Measurements from ENCODE around the gene CNNM4.

CNNM4 gene

GRCh38 chr2:96808176-96808837 is 47.6 kb downstream of the CNNM4 start:
- Histone ChIP-seq H3K36me3 (peaks cover 0 to 50% (median 16%) of the 10 kb centered on the region in 3 donors), H3K27me3 (no peaks in the 10 kb centered on the region), H3K27ac (no peak overlapping the region), H3K4me1 (peaks cover 0 to 9% (median 4%) of the 10 kb centered on the region in 4 donors), H3K4me3 (no peak overlapping the region), H3K9me3 (no peaks in the 10 kb centered on the region)
- intact Hi-C loops (cut with DNase I; ENCODE audit: low total_unique reads): no loop called here
- no peak for TF ChIP-seq CTCF (IDR thresholded peaks at IDR 0.05)
- no peak for DNase-seq

GRCh38 chr2:96809216-96809882 is 48.6 kb downstream of the CNNM4 start:
- no peaks in the 10 kb centered on the region for H3K9me3 ChIP-seq
- H3K4me1 ChIP-seq: peaks cover 0 to 9% (median 4%) of the 10 kb centered on the region in 4 donors
- H3K4me3 ChIP-seq: no peak overlapping the region
- H3K36me3 ChIP-seq: peaks cover 0 to 42% (median 16%) of the 10 kb centered on the region in 3 donors
- intact Hi-C loops (cut with DNase I; ENCODE audit: low total_unique reads): no loop called here
- H3K27ac ChIP-seq: no peak overlapping the region
- DNase-seq: no peak
- TF ChIP-seq CTCF (IDR thresholded peaks at IDR 0.05): no peak
- H3K27me3 ChIP-seq: no peaks in the 10 kb centered on the region

GRCh38 chr2:96809951-96810782 is 49.5 kb downstream of the CNNM4 start:
- no peak for TF ChIP-seq CTCF (IDR thresholded peaks at IDR 0.05)
- H3K4me3 ChIP-seq: no peak overlapping the region
- H3K9me3 ChIP-seq: no peaks in the 10 kb centered on the region
- H3K4me1 ChIP-seq: peaks cover 0 to 12% (median 6%) of the 10 kb centered on the region in 4 donors
- DNase-seq: no peak
- H3K27me3 ChIP-seq: no peaks in the 10 kb centered on the region
- H3K36me3 ChIP-seq: peaks cover 0 to 38% (median 16%) of the 10 kb centered on the region in 3 donors
- intact Hi-C loops (cut with DNase I; ENCODE audit: low total_unique reads): no loop called here
- no peak overlapping the region for H3K27ac ChIP-seq

- DNase-seq: no peak
- Histone ChIP-seq H3K4me3 (no peak overlapping the region), H3K36me3 (peaks cover 0 to 38% (median 16%) of the 10 kb centered on the region in 3 donors), H3K9me3 (no peaks in the 10 kb centered on the region), H3K27me3 (no peaks in the 10 kb centered on the region), H3K4me1 (peaks cover 0 to 14% (median 7%) of the 10 kb centered on the region in 4 donors), H3K27ac (no peak overlapping the region)
- TF ChIP-seq CTCF (IDR thresholded peaks at IDR 0.05): no peak
- intact Hi-C loops (cut with DNase I; ENCODE audit: low total_unique reads): no loop called here
Observed at GRCh38 chr2:96810783-96811192, 50.1 kb downstream of the CNNM4 start.

- TF ChIP-seq CTCF (IDR thresholded peaks at IDR 0.05): no peak
- Histone ChIP-seq H3K4me1 (peaks cover 0 to 14% (median 7%) of the 10 kb centered on the region in 4 donors), H3K4me3 (no peak overlapping the region), H3K36me3 (peaks cover 0 to 38% (median 16%) of the 10 kb centered on the region in 3 donors), H3K27me3 (no peaks in the 10 kb centered on the region), H3K9me3 (no peaks in the 10 kb centered on the region), H3K27ac (peak overlapping the region in 1 of 2 donors; percentile 9)
- intact Hi-C loops (cut with DNase I; ENCODE audit: low total_unique reads): no loop called here
- no peak for DNase-seq
Observed at GRCh38 chr2:96811917-96812316, 51.2 kb downstream of the CNNM4 start.

Measured in tibial artery (tissue), 4 donors.